ENCODE measurements around the gene ESPN. TPM values are rescaled to one million over a fixed set of nuclear protein-coding genes. Genes with fewer than 3 reads are reported as not detected.
"Not testable (repeated sequence)": the region's sequence is repeated elsewhere in the genome, so short reads cannot be mapped to it uniquely, and the experiment has no call there.

Gene ESPN
- total RNA-seq, 4 donors from 2014 or later: 0.60 to 6.1 (median 1.7) TPM

- 43 to 45% methylated on average over 16 of the region's 16 CpGs for WGBS, 2 donors
- no peaks in the 10 kb centered on the region for H3K27me3 ChIP-seq
- DNase-seq (ENCODE audit: low spot score in 2 of 2): no peak
- H3K36me3 ChIP-seq: no peaks in the 10 kb centered on the region
- H3K4me3 ChIP-seq: peak overlapping the region in 3 of 4 donors; percentile 53 to 79 (median 74)
- peak overlapping the region in 3 of 4 donors; percentile 48 to 99 (median 97) for H3K27ac ChIP-seq
- H3K9me3 ChIP-seq: no peaks in the 10 kb centered on the region
- TF ChIP-seq CTCF (IDR thresholded peaks at IDR 0.05): no peak
- no peak for TF ChIP-seq POLR2A (IDR thresholded peaks at IDR 0.05)
- no peak for TF ChIP-seq EP300 (IDR thresholded peaks at IDR 0.05)
- H3K4me1 ChIP-seq: peaks cover 0 to 17% (median 10%) of the 10 kb centered on the region in 4 donors
Measured at GRCh38 chr1:6391951-6392808, 32.4 kb upstream of the ESPN start.

- DNase-seq (ENCODE audit: low spot score in 2 of 2): no peak
- peaks cover 0 to 17% (median 10%) of the 10 kb centered on the region in 4 donors for H3K4me1 ChIP-seq
- TF ChIP-seq CTCF (IDR thresholded peaks at IDR 0.05) (no peak), POLR2A (IDR thresholded peaks at IDR 0.05) (no peak), EP300 (IDR thresholded peaks at IDR 0.05) (no peak)
- H3K27me3 ChIP-seq: no peaks in the 10 kb centered on the region
- peak overlapping the region; percentile 42 to 79 (median 64) for H3K4me3 ChIP-seq
- no peaks in the 10 kb centered on the region for H3K9me3 ChIP-seq
- H3K36me3 ChIP-seq: no peaks in the 10 kb centered on the region
- H3K27ac ChIP-seq: peak overlapping the region; percentile 94 to 99 (median 96)
- 4 to 8% methylated on average over 7 to 37 of the region's 83 CpGs for WGBS, 2 donors
Measured at GRCh38 chr1:6392809-6393399, 31.7 kb upstream of the ESPN start.

DNA sequence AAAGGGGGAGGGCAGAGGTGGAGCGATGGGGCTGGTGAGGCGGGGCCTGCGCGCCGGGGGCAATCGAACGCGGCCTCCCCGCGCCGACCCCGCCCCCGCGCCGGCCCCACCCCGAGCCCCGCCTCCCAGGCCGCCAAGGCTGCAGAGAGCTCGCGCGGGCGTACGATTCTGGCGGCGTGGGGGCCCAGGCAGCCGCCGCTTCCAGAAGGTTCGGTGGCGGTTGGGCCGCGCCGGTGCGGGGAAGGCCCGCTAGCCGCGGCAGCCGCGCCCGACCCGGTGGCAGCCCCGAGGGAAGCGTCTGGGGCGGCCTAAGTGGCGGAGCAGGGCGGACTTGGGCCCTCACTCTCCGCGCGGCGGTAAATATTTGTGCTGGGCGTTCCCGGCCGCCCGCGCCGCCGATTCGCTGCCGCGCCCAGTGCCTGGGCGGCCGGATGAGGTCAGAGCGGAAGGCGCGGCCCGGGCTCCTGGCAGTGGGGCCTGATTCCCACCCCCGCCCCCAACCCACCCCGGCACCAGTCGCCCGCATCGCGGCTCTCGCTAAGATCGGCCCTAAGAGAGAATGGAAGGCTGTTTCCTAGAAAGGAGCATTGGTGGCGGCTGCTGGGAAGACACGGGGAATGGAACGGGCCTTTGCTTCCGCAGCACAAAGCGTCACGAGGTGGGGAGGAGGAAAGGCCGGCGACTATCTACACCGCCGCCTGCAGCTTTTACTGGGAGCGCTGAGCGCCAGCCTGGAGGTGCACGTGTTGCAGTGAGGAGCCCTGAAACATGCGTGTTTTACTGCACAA, 31.0 kb upstream of the ESPN start, which contains the start of gene ACOT7:
TSS of gene ACOT7 (minus strand) at position 368 of the 788 bp plus-strand sequence. CDS start 368 bp downstream, outside the sequence.
- 0 to 1% methylated on average over 8 to 38 of the region's 87 CpGs for WGBS, 2 donors
- Histone ChIP-seq H3K9me3 (no peaks in the 10 kb centered on the region), H3K27me3 (no peaks in the 10 kb centered on the region), H3K4me3 (peak within 1 kb of the TSS; percentile 42 to 79 (median 64)), H3K4me1 (peaks cover 0 to 17% (median 10%) of the 10 kb centered on the region in 4 donors), H3K27ac (peak within 1 kb of the TSS; percentile 94 to 99 (median 96)), H3K36me3 (no peaks in the 10 kb centered on the region)
- DNase-seq (ENCODE audit: low spot score in 2 of 2): peak; percentile 76 to 80
- peak in 1 of 2 donors; percentile 72 for TF ChIP-seq EP300 (IDR thresholded peaks at IDR 0.05)
- peak in 3 of 5 experiments; percentile 22 to 37 (median 33) for TF ChIP-seq CTCF (IDR thresholded peaks at IDR 0.05)
- TF ChIP-seq POLR2A (IDR thresholded peaks at IDR 0.05): peak; percentile 58 to 77

- not testable (repeated sequence) for H3K4me3 ChIP-seq; H3K36me3 ChIP-seq; H3K9me3 ChIP-seq; H3K27me3 ChIP-seq; DNase-seq (ENCODE audit: low spot score in 2 of 2)
- Histone ChIP-seq H3K4me1 (peaks cover 0 to 17% (median 10%) of the 10 kb centered on the region in 4 donors), H3K27ac (peak overlapping the region in 1 of 4 donors; percentile 22)
- 92 to 94% methylated on average over 8 of the region's 8 CpGs for whole genome bisulfite sequencing, 2 donors
Measured at GRCh38 chr1:6395130-6395529, 29.4 kb upstream of the ESPN start.

DNA sequence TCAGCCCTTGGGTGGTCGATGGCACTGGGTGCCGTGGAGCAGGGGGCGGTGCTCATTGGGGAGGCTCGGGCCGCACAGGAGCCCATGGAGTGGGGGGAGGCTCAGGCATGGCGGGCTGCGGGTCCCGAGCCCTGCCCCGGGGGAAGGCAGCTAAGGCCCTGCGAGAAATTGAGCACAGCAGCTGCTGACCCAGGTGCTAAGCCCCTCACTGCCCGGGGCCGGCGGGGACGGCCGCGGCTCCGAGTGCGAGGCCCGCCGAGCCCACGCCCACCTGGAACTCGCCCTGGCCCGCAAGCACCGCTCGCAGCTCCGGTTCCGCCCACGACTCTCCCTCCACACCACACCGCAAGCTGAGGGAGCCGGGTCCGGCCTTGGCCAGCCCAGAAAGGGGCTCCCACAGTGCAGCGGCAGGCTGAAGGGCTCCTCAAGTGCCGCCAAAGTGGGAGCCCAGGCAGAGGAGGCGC, 28.8 kb upstream of the ESPN start:
- H3K27ac ChIP-seq; H3K36me3 ChIP-seq; H3K9me3 ChIP-seq; H3K4me3 ChIP-seq; H3K27me3 ChIP-seq; DNase-seq (ENCODE audit: low spot score in 2 of 2): not testable (repeated sequence)
- H3K4me1 ChIP-seq: peaks cover 0 to 17% (median 10%) of the 10 kb centered on the region in 4 donors
- whole genome bisulfite sequencing, 2 donors: 95 to 100% methylated on average over 10 to 30 of the region's 34 CpGs
